HepG2 (cell line): ENCODE measurements around the gene ELAPOR1.

ENCODE experiments used
- ATF1 ChIP-seq: IDR thresholded peaks from 2 replicates; pipeline ENCODE4 v1.6.1; 2016; ENCODE audit warnings: mild to moderate bottlenecking, control low read depth
- DPF2 ChIP-seq: sonication (generic); formaldehyde crosslinking; IDR thresholded peaks from 2 replicates; pipeline ENCODE4 v1.4.0; 2020; ENCODE audit warnings: mild to moderate bottlenecking, low read depth, missing genetic modification reagents, borderline replicate concordance
- ELF1 ChIP-seq: sonication (generic); formaldehyde crosslinking; IDR thresholded peaks from 2 replicates; pipeline ENCODE4 v1.4.0; 2020; ENCODE audit warnings: missing genetic modification reagents
- EZH2 ChIP-seq: conservative IDR thresholded peaks from 2 replicates; pipeline ENCODE4 v1.6.1; 2012; ENCODE audit warnings: mild to moderate bottlenecking, low read depth, low read length, moderate library complexity
- HCFC1 ChIP-seq: fragments of 150-350 bp; IDR thresholded peaks from 2 replicates; pipeline ENCODE4 v1.6.1; 2014; ENCODE audit warnings: low read depth, low read length
- POLR2AphosphoS5 ChIP-seq: IDR thresholded peaks from 2 replicates; pipeline ENCODE4 v1.6.1; 2012; ENCODE audit warnings: low read depth, low read length
- RAD21 ChIP-seq: fragments of 450-650 bp; formaldehyde crosslinking; IDR thresholded peaks from 2 replicates; pipeline ENCODE4 v1.5.0; 2020; ENCODE audit warnings: mild to moderate bottlenecking
- RFX5 ChIP-seq: IDR thresholded peaks from 2 replicates; pipeline ENCODE4 v1.6.1; 2011; ENCODE audit warnings: low read depth, low read length, improper control_type of control experiment
- ZMYM4 ChIP-seq: sonication (generic); formaldehyde crosslinking; IDR thresholded peaks from 2 replicates; pipeline ENCODE4 v1.8.1; 2023; ENCODE audit warnings: mild to moderate bottlenecking, missing genetic modification reagents
- ZNF768 ChIP-seq: sonication (generic); formaldehyde crosslinking; IDR thresholded peaks from 2 replicates; pipeline ENCODE4 v1.4.0; 2020; ENCODE audit warnings: missing genetic modification reagents
- TF ChIP-seq, protein P1 (sequence below): IDR thresholded peaks from 2 replicates; pipeline ENCODE4 v1.6.1; 2016; ENCODE audit warnings: control low read depth
- TF ChIP-seq, protein P2 (sequence below): sonication (generic); formaldehyde crosslinking; IDR thresholded peaks from 2 replicates; pipeline ENCODE4 v1.5.1; 2020; ENCODE audit warnings: mild to moderate bottlenecking, missing genetic modification reagents, borderline replicate concordance
- TF ChIP-seq, protein P3 (sequence below): sonication (generic); formaldehyde crosslinking; IDR thresholded peaks from 2 replicates; pipeline ENCODE4 v1.5.0; 2020; ENCODE audit warnings: mild to moderate bottlenecking, missing genetic modification reagents, moderate library complexity
- TF ChIP-seq, protein P4 (sequence below): IDR thresholded peaks from 2 replicates; pipeline ENCODE4 v1.6.1; 2016

DNA sequence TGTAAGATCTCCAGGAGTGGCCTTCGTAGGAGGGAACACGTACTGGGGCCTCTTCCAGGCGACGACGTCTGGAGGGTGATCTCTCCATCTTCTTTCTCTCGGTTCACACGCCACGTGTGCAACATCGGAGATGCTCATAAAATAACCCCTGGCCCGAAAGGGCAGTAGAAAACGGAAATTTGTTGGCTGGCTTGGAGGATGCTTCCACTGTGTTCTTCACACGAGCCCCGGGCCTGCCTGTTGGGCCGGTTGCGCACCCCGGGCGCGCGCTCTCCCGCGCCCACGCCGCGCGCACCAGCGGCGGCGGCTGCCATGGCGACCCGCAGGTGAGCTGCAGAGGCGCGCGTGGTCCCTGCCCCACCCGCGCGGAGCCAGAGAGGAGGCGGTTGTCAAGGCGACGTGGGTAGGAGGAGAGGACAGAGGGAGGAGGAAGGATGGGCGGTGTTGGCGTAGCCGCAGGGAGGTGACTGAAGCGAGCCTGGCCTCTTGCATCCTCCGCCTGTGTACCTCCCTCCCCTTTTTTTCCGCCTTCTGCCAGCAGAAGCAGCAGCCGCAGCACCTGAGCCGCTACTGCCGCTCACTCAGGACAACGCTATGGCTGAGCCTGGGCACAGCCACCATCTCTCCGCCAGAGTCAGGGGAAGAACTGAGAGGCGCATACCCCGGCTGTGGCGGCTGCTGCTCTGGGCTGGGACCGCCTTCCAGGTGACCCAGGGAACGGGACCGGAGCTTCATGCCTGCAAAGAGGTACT lies at the start of gene ELAPOR1:
- TF ChIP-seq ZNF768: no peak
- TF ChIP-seq, protein P1, sequence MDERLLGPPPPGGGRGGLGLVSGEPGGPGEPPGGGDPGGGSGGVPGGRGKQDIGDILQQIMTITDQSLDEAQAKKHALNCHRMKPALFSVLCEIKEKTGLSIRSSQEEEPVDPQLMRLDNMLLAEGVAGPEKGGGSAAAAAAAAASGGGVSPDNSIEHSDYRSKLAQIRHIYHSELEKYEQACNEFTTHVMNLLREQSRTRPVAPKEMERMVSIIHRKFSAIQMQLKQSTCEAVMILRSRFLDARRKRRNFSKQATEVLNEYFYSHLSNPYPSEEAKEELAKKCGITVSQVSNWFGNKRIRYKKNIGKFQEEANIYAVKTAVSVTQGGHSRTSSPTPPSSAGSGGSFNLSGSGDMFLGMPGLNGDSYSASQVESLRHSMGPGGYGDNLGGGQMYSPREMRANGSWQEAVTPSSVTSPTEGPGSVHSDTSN (CRISPR knock-in tag): no peak
- TF ChIP-seq EZH2: no peak
- TF ChIP-seq, protein P2, sequence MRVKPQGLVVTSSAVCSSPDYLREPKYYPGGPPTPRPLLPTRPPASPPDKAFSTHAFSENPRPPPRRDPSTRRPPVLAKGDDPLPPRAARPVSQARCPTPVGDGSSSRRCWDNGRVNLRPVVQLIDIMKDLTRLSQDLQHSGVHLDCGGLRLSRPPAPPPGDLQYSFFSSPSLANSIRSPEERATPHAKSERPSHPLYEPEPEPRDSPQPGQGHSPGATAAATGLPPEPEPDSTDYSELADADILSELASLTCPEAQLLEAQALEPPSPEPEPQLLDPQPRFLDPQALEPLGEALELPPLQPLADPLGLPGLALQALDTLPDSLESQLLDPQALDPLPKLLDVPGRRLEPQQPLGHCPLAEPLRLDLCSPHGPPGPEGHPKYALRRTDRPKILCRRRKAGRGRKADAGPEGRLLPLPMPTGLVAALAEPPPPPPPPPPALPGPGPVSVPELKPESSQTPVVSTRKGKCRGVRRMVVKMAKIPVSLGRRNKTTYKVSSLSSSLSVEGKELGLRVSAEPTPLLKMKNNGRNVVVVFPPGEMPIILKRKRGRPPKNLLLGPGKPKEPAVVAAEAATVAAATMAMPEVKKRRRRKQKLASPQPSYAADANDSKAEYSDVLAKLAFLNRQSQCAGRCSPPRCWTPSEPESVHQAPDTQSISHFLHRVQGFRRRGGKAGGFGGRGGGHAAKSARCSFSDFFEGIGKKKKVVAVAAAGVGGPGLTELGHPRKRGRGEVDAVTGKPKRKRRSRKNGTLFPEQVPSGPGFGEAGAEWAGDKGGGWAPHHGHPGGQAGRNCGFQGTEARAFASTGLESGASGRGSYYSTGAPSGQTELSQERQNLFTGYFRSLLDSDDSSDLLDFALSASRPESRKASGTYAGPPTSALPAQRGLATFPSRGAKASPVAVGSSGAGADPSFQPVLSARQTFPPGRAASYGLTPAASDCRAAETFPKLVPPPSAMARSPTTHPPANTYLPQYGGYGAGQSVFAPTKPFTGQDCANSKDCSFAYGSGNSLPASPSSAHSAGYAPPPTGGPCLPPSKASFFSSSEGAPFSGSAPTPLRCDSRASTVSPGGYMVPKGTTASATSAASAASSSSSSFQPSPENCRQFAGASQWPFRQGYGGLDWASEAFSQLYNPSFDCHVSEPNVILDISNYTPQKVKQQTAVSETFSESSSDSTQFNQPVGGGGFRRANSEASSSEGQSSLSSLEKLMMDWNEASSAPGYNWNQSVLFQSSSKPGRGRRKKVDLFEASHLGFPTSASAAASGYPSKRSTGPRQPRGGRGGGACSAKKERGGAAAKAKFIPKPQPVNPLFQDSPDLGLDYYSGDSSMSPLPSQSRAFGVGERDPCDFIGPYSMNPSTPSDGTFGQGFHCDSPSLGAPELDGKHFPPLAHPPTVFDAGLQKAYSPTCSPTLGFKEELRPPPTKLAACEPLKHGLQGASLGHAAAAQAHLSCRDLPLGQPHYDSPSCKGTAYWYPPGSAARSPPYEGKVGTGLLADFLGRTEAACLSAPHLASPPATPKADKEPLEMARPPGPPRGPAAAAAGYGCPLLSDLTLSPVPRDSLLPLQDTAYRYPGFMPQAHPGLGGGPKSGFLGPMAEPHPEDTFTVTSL (CRISPR knock-in tag): no peak
- TF ChIP-seq, protein P3, sequence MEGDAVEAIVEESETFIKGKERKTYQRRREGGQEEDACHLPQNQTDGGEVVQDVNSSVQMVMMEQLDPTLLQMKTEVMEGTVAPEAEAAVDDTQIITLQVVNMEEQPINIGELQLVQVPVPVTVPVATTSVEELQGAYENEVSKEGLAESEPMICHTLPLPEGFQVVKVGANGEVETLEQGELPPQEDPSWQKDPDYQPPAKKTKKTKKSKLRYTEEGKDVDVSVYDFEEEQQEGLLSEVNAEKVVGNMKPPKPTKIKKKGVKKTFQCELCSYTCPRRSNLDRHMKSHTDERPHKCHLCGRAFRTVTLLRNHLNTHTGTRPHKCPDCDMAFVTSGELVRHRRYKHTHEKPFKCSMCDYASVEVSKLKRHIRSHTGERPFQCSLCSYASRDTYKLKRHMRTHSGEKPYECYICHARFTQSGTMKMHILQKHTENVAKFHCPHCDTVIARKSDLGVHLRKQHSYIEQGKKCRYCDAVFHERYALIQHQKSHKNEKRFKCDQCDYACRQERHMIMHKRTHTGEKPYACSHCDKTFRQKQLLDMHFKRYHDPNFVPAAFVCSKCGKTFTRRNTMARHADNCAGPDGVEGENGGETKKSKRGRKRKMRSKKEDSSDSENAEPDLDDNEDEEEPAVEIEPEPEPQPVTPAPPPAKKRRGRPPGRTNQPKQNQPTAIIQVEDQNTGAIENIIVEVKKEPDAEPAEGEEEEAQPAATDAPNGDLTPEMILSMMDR (CRISPR knock-in tag): no peak
- no peak for TF ChIP-seq ATF1 (CRISPR knock-in tag)
- no peak for TF ChIP-seq RFX5
- no peak for TF ChIP-seq POLR2AphosphoS5
- no peak for TF ChIP-seq ZMYM4 (CRISPR knock-in tag)
- no peak for TF ChIP-seq RAD21 (CRISPR knock-in tag)
- no peak for TF ChIP-seq ELF1 (CRISPR knock-in tag)
- TF ChIP-seq DPF2 (CRISPR knock-in tag): no peak
- no peak for TF ChIP-seq HCFC1
- TF ChIP-seq, protein P4, sequence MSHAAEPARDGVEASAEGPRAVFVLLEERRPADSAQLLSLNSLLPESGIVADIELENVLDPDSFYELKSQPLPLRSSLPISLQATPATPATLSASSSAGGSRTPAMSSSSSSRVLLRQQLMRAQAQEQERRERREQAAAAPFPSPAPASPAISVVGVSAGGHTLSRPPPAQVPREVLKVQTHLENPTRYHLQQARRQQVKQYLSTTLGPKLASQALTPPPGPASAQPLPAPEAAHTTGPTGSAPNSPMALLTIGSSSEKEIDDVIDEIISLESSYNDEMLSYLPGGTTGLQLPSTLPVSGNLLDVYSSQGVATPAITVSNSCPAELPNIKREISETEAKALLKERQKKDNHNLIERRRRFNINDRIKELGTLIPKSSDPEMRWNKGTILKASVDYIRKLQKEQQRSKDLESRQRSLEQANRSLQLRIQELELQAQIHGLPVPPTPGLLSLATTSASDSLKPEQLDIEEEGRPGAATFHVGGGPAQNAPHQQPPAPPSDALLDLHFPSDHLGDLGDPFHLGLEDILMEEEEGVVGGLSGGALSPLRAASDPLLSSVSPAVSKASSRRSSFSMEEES (CRISPR knock-in tag): no peak
